Brain microvascular endothelial cell (primary cell): Measurements from ENCODE around the gene CANT1.

ENCODE experiments used
- DNase-seq: peaks from one replicate; pipeline ENCODE4 v3.0.0-alpha.2; 2020
- H3K27ac ChIP-seq: fragments of 250-450 bp; sonication (Bioruptor Pico); 2 replicates; pipeline ENCODE4 v1.5.1; 2020; ENCODE audit warnings: mild to moderate bottlenecking, moderate library complexity
- H3K27me3 ChIP-seq: fragments of 250-450 bp; sonication (Bioruptor Pico); replicated peaks from 2 replicates; pipeline ENCODE4 v1.5.1; 2020; ENCODE audit warnings: mild to moderate bottlenecking
- H3K36me3 ChIP-seq: fragments of 250-450 bp; sonication (Bioruptor Pico); replicated peaks from 2 replicates; pipeline ENCODE4 v1.5.1; 2020; ENCODE audit warnings: mild to moderate bottlenecking
- H3K4me3 ChIP-seq: 2 replicates; pipeline ENCODE4 v1.5.1; 2011; ENCODE audit warnings: low read depth, mild to moderate bottlenecking, control low read depth, low read length, moderate library complexity
- in situ Hi-C: cut with HindIII; loops from 2 replicates; pipeline ENCODE4 v1.10.0; 2017; ENCODE audit warnings: low sequenced_read_pairs, low pct_ligation_motif_present
- TF ChIP-seq, protein P1 (sequence below): IDR thresholded peaks from 2 replicates; pipeline ENCODE4 v1.5.1; 2011; ENCODE audit warnings: low read depth, mild to moderate bottlenecking, moderate library complexity, low read length, control low read depth, inconsistent platforms; ENCODE audit errors: missing control alignments

Gene CANT1

DNA sequence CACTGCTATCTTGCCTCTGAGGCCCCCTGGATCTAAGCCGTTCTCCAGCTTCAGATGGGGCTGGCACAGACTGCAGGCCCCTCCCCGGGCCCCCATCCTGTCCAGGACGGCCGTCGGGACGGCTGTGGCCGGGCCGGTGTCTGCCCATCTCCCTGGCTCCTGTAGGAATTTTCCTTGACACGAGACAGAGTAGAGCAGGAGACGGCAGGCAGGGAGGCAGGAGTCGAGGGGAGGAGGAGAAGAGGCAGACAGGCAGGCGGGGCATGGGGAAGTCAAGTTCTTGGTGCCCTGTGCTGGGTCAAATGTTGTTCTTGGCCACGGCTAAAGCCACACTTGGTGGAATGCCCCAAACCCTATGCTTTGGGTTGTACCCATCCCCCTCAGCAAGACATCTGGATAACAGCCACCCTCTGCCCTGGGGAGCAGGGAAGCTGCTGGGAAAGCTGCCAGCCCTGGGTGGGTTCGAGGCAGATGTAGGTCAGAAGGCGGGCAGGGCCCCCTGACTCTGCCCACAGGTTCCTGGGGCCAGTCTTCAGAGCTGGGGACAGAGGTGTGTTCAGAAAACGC is 18.4 kb upstream of the CANT1 start:
- Histone ChIP-seq H3K27me3 (peaks cover 15% of the 10 kb centered on the region), H3K27ac (no peak overlapping the region)
- DNase-seq = no peak

DNA sequence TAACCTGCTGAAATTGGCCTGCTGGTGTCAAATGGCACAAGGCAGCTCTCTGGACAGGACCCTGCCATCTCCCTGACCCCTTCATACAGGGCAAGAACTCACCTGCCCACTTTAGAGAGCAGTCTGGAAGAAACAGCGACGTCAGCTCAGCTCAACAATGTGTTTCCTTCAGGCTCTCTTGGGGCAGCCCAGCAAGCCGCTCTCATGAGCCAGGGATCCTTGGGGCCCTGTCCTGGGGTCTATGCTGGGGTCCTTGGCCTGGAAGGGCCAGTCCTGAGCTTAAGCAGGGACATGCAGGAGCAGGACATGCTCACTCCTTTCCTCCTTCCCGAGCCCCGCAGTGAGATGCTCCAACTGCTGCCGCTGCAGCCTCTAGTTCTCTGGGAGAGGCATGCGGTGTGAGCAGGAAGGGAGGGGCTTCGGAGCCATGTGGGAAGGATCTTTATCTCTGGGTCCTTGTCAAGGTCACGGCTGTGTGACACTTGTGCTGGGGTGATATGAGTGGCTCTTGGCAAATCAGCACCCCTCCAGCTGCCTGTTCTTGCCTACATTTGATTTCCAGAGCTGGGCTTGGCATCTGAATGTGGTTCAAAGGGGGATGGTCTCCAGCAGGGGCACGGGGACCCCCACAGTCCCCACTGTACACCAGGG is 17.8 kb upstream of the CANT1 start:
- Histone ChIP-seq H3K36me3 (no peaks in the 10 kb centered on the region), H3K27me3 (peaks cover 15% of the 10 kb centered on the region), H3K27ac (no peak overlapping the region), H3K4me3 (no peak overlapping the region)
- TF ChIP-seq, protein P1, sequence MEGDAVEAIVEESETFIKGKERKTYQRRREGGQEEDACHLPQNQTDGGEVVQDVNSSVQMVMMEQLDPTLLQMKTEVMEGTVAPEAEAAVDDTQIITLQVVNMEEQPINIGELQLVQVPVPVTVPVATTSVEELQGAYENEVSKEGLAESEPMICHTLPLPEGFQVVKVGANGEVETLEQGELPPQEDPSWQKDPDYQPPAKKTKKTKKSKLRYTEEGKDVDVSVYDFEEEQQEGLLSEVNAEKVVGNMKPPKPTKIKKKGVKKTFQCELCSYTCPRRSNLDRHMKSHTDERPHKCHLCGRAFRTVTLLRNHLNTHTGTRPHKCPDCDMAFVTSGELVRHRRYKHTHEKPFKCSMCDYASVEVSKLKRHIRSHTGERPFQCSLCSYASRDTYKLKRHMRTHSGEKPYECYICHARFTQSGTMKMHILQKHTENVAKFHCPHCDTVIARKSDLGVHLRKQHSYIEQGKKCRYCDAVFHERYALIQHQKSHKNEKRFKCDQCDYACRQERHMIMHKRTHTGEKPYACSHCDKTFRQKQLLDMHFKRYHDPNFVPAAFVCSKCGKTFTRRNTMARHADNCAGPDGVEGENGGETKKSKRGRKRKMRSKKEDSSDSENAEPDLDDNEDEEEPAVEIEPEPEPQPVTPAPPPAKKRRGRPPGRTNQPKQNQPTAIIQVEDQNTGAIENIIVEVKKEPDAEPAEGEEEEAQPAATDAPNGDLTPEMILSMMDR = no peak
- in situ Hi-C loops = no loop called here
- DNase-seq = no peak

More for the DNA sequence above, 18.4 kb upstream of the CANT1 start:
- Histone ChIP-seq H3K36me3 (no peaks in the 10 kb centered on the region), H3K4me3 (no peak overlapping the region)
- in situ Hi-C loops = no loop called here
- TF ChIP-seq, protein P1 = no peak

DNA sequence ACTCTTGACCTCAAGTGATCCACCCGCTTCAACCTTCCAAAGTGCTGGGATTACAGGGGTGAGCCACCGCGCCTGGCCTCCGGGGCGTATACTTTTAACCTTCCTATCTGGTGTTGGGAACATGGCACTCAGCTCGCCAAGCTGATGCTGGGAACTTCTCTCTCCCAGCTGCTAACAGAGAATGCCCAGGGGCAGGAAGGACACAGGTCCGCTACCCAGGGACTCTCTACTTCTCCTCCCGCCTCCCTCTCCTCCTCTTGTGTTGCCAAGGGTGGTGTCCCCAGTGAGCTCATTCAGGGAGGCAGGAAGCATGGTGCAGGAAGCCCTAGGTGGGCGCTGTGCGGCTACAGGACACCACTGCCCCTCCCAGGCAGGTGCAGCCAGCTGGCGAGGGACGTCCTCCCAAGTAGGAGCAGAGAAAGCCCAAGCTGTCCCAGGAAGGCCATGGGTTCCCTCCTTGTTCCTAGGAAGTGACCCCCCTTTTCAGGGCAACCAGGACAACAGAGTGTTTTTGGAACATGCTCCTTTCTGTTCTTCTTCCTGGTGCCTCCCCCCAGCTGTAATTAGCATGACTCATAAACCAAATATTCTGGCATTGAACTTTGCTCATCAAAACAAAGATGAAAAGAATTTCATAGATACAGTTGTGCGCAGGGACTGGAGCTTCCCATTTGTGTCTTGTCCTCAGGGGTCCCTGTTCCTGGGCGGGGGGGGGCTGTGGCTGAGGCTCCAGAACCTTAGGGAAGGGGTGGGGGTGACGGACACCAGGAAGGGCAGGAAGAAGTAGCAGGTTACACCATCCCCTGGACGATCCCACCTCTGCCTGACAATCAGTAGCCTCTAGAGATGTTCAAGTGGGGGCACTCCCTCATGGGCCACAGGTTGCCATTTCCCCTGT is 17.1 kb upstream of the CANT1 start:
- DNase-seq = no peak
- TF ChIP-seq, protein P1 = no peak
- Histone ChIP-seq H3K36me3 (no peaks in the 10 kb centered on the region), H3K27ac (no peak overlapping the region), H3K4me3 (no peak overlapping the region), H3K27me3 (peaks cover 15% of the 10 kb centered on the region)
- in situ Hi-C loops = no loop called here

DNA sequence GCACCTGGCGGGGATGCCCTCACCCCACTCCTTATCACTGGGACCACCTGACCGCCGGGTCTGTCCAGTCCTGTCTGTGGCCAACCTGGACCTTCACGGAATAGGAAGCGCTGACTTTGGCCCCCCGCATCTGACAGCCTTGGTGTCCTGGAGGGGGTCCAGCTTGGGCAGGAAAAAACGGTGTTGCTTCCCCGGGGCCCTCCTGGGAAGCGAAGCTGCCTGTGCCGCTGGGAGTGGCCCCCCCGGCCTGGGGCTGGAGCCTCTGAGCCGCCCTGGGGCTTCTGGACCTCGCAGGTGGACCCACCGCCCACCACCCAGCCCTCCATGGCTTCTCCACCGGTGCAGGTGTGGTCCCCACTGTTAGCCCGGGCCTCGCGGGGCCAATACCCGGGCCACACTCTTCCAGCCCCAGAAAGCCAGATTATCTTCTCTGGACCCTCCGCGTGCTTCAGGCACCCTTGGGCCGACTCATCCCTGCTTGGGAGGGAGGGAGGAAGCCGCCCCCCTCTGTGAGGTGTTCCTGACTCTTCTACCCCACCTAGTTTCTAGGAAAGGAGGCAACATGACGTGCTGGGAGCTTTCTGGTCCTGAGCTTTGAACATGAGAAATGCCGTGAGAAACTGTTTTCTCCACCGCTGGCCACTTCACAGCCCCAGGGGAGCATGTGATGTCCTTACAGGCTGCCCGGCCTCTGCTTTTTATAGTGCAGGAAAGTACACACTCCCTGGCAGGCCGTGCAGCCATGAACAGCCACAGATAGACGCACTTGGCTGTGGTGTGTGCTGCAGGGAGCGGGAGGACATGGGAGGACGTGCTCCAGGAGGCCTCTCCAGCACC is 15.6 kb upstream of the CANT1 start:
- Histone ChIP-seq H3K27me3 (peaks cover 15% of the 10 kb centered on the region), H3K36me3 (no peaks in the 10 kb centered on the region), H3K27ac (no peak overlapping the region), H3K4me3 (peak overlapping the region; percentile 61)
- in situ Hi-C loops = no loop called here
- no peak for DNase-seq
- TF ChIP-seq, protein P1 = no peak

DNA sequence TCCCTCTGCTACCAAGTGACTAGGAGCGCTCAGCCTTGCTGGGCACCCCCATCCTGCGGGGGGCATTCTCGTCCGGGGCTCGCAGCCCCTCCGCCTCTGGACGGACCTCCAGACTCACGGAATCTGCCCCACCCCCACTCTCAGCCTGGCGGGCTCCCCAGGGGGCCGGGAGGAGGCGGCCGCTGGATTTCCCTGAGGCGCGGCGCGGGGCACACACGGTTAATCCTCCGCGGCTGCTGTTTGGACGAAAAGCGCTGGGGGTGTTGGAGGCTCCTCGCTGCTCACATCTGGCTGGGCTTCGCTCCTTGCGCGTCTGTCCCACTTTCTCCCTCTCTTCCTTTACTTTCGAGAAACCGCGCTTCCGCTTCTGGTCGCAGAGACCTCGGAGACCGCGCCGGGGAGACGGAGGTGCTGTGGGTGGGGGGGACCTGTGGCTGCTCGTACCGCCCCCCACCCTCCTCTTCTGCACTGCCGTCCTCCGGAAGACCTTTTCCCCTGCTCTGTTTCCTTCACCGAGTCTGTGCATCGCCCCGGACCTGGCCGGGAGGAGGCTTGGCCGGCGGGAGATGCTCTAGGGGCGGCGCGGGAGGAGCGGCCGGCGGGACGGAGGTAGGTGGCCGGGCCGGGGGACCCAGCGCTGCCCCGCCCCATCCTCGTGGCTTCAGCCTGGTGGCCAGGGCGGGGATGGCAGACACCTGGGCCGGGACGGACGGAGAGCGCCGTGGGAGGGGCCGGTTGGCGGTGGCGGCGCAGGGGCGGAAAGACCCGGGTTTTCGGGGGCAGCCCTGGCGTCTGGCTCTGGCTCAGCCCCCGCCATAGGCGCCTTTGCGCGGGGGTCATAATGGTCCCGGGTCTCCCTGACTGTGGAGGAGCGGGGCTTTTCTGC is 14.6 kb upstream of the CANT1 start, which contains the start of gene C1QTNF1:
Gene C1QTNF1 (plus strand): TSS at position 284 of the 886 bp plus-strand sequence. CDS start 19,800 bp downstream, outside the sequence.
- Histone ChIP-seq H3K27ac (no peak within 1 kb of the TSS), H3K36me3 (no peaks in the 10 kb centered on the region), H3K4me3 (peak within 1 kb of the TSS; percentile 61), H3K27me3 (peaks cover 19% of the 10 kb centered on the region)
- TF ChIP-seq, protein P1 = no peak
- in situ Hi-C loops = no loop called here
- DNase-seq = no peak
